KOPT-K1 (cell line): Measurements from ENCODE around the gene NDUFA13.

Experiments used
- H3K27ac ChIP-seq: fragments of 200-600 bp; sonication (generic); 2 replicates; pipeline ENCODE4 v1.5.1; 2016; ENCODE audit warnings: antibody characterized with exemption, mild to moderate bottlenecking, low read depth, low read length; ENCODE audit not compliant: poor library complexity, severe bottlenecking
- H3K36me3 ChIP-seq: fragments of 200-600 bp; sonication (generic); 2 replicates; pipeline ENCODE4 v1.5.1; 2017; ENCODE audit warnings: antibody characterized with exemption, mild to moderate bottlenecking, low read length, moderate library complexity; ENCODE audit not compliant: insufficient read depth
- H3K9me3 ChIP-seq: fragments of 200-600 bp; sonication (generic); 2 replicates; pipeline ENCODE4 v1.5.1; 2017; ENCODE audit warnings: antibody characterized with exemption, low read length, mild to moderate bottlenecking; ENCODE audit not compliant: insufficient read depth, poor library complexity, severe bottlenecking

Gene NDUFA13

DNA sequence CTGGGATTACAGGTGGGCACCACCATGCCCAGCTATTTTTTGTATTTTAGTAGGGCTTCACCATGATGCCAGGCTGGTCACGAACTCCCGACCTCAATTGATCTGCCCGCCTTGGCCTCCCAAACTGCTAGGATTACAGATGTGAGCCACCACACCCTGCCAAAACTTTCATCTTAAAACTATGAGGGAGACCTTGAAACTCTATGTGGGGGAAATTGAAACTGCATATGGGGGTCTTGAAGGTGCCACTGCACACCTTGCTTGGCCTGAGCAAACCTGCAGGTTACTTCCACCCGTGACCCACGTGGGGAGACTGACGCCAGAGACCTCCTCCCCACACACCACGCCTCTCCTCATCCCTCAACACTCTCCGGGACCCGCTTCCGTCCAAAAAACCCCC, 37.6 kb downstream of the NDUFA13 start:
- Histone ChIP-seq H3K27ac (no peak overlapping the region), H3K9me3 (no peaks in the 10 kb centered on the region), H3K36me3 (no peaks in the 10 kb centered on the region)

- Histone ChIP-seq H3K9me3 (no peaks in the 10 kb centered on the region), H3K36me3 (no peaks in the 10 kb centered on the region), H3K27ac (no peak overlapping the region)
These were observed 38.3 kb downstream of the NDUFA13 start for GRCh38 chr19:19554074-19555023.

- Histone ChIP-seq H3K27ac (no peak overlapping the region), H3K9me3 (no peaks in the 10 kb centered on the region), H3K36me3 (peaks cover 13% of the 10 kb centered on the region; the same call in 1 of the 2 replicates)
These were observed 42.0 kb downstream of the NDUFA13 start for GRCh38 chr19:19558055-19558454.

GRCh38 chr19:19558636-19559035, 42.6 kb downstream of the NDUFA13 start:
- H3K27ac ChIP-seq: no peak overlapping the region
- no peaks in the 10 kb centered on the region for H3K9me3 ChIP-seq
- H3K36me3 ChIP-seq: peaks cover 13% of the 10 kb centered on the region; the same call in 1 of the 2 replicates

DNA sequence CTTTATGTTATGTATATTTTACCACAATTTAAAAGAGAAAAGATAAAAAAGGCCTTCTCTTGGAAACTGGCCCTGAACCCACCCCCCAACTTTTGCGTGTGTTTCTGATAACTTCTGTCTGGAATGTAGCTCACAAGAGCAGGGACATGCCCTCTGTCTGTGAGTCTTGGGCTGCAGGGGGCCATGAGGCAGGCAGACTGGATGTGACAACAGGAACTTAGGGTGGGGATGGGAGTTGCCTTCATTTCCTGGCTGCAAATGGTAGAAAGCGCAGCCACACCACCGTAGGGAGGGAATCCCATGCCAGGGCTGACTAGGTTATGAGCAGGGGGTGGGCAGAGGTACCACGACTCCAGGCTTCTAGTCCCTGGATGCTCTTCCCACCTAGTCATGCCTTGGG, 43.9 kb downstream of the NDUFA13 start:
- peaks cover 18% of the 10 kb centered on the region; the same call in 1 of the 2 replicates for H3K36me3 ChIP-seq
- no peak overlapping the region for H3K27ac ChIP-seq
- no peaks in the 10 kb centered on the region for H3K9me3 ChIP-seq

- H3K27ac ChIP-seq: no peak overlapping the region
- no peaks in the 10 kb centered on the region for H3K9me3 ChIP-seq
- peaks cover 20% of the 10 kb centered on the region; the same call in 1 of the 2 replicates for H3K36me3 ChIP-seq
These were observed 46.1 kb downstream of the NDUFA13 start for GRCh38 chr19:19561946-19562664.

DNA sequence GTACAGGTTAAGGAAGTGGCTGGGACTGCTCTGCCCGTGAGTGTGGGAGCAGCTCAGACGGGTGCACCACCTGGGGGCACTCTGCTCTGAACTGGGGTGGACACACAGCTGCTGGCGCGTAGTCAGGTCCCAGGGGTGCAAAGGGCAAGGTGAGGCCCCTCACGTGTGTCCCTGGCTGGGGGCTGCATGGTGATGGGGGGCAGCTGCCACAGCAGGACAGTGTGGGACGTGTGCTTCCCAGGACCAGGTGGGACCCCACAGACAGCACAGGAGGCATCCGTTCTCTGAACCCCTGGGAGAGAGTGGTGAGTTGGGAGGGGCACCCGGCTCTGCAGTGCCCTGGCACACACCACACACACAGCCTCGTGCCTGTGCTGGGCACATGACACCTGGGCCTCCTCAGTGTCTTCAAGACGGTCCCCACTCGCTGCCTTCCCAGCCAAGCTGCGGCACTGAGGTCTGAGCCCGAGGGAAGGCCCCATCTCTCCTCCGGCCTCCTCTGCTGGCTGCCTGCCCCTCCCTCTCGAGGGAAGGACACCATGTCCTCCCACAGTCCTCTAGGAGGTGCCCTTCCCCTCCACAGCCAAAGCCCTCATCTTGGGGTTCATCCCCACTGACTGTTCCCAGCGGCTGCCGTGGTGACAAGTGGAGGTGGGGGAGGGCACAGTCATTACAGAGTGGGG, 46.8 kb downstream of the NDUFA13 start:
- no peaks in the 10 kb centered on the region for H3K9me3 ChIP-seq
- H3K36me3 ChIP-seq: peaks cover 27% of the 10 kb centered on the region; the same call in 1 of the 2 replicates
- no peak overlapping the region for H3K27ac ChIP-seq

GRCh38 chr19:19563348-19563848, 47.4 kb downstream of the NDUFA13 start:
- Histone ChIP-seq H3K36me3 (peaks cover 29% of the 10 kb centered on the region; the same call in 1 of the 2 replicates), H3K9me3 (no peaks in the 10 kb centered on the region), H3K27ac (no peak overlapping the region)

DNA sequence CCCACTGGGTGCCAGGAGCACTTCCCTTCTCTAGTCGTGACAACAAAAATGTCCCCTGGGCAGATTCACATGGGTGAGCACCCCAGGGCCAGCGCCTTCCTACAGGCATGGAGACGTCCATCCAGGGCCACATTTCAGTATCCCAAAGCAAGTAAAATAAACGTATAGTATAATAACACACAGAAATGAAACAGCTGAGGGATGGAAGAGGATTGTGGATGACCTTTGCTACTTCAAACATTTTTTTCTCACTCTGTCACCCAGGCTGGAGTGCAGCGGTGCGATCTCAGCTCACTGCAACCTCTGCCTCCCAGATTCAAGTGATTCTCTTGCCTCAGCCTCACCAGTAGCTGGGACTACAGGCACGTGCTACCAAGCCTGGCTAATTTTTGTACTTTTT, 50.3 kb downstream of the NDUFA13 start:
- H3K27ac ChIP-seq: no peak overlapping the region
- H3K36me3 ChIP-seq: peaks cover 48% of the 10 kb centered on the region; the same call in 1 of the 2 replicates
- H3K9me3 ChIP-seq: no peaks in the 10 kb centered on the region

GRCh38 chr19:19567391-19567790, 51.4 kb downstream of the NDUFA13 start:
- Histone ChIP-seq H3K9me3 (no peaks in the 10 kb centered on the region), H3K36me3 (peaks cover 41% of the 10 kb centered on the region; the same call in 1 of the 2 replicates), H3K27ac (no peak overlapping the region)

GRCh38 chr19:19568802-19569756, 53.1 kb downstream of the NDUFA13 start:
- no peaks in the 10 kb centered on the region for H3K9me3 ChIP-seq
- H3K36me3 ChIP-seq: peaks cover 35% of the 10 kb centered on the region; the same call in 1 of the 2 replicates
- H3K27ac ChIP-seq: no peak overlapping the region

DNA sequence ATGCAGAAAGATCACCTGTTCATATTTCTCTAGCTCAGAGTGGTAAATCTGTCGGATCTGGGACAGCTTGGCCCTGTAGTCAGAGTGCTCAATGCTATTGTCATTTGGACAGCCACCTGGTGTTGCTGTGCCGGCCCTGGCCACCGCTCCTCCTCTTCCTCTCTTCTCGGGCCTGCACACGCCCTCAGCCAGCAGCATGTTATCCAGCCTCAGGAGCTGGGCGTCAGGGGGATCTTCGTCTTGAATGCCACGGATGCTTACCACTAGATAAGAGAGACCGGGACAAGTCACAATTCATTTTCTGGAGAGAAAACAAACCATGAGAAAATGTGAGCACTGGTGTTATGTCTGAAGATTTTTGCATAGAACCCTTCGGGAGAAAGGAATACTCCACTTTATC, 54.5 kb downstream of the NDUFA13 start:
- Histone ChIP-seq H3K36me3 (peaks cover 28% of the 10 kb centered on the region; the same call in 1 of the 2 replicates), H3K9me3 (no peaks in the 10 kb centered on the region), H3K27ac (no peak overlapping the region)

DNA sequence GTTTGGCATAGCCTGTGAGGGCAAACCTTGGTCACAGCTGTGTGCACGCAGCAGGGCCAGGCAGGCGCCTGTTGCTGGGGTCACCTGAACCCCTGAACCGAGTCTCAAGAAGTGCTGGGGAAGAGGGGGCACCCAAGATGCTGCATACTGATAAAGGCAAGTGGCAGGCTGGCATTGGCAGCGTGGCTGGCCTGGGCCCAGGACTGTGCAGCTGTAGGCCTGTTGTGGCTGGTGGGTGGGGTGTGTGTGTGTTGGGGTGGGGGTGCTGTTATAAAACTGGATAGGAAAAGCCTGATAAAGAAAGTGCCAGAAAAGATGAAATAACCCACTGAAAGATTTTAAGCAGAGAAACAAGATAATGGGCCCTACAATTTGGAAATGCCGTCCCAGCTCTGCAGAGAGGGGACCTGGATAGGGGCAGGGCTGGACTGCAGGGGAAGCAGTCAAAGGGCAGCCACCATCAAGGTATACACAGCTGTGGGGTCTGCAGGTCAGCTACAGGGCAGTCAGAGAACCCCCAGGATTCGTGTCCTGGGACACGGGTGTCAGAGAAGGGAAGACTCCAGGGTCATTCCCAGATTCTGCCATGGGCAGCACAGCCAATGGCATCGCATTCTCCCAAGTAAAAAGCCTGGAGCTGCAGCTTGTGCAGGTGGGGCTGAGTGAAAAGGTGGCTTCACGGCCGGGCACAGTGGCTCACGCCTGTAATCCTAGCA, 55.2 kb downstream of the NDUFA13 start:
- H3K36me3 ChIP-seq: peaks cover 28% of the 10 kb centered on the region; the same call in 1 of the 2 replicates

More for the DNA sequence above, 55.2 kb downstream of the NDUFA13 start:
- Histone ChIP-seq H3K9me3 (no peaks in the 10 kb centered on the region), H3K27ac (no peak overlapping the region)
